SH-SY5Y (cell line): ENCODE results near the gene GRM8.

Source experiments
- GATA2 ChIP-seq: IDR thresholded peaks from 2 replicates; pipeline ENCODE4 v1.6.1; 2011; ENCODE audit warnings: mild to moderate bottlenecking, low read depth, low read length
- GATA3 ChIP-seq: IDR thresholded peaks from 2 replicates; pipeline ENCODE4 v1.6.1; 2011; ENCODE audit warnings: low read depth, mild to moderate bottlenecking, low read length, moderate library complexity

GRCh38 chr7:126700807-126701604 lies 551.7 kb downstream of the GRM8 start:
- TF ChIP-seq GATA3, result no peak
- TF ChIP-seq GATA2, result 0 out of 2 replicates have a peak, but pooled peaks have one; percentile 24
